Glomerular visceral epithelial cell (primary cell): ENCODE results near the gene METTL21C.

Experiments used
- DNase-seq: peaks from one replicate; pipeline ENCODE4 v3.0.0-alpha.2; 2016; ENCODE audit errors: extremely low spot score

METTL21C gene

GRCh38 chr13:102667023-102667422 is 27.8 kb downstream of the METTL21C start:
- DNase-seq, result no peak

- DNase-seq, result no peak
Observed at GRCh38 chr13:102659168-102659713, 35.6 kb downstream of the METTL21C start.

- peak; percentile 69 for DNase-seq
Observed at GRCh38 chr13:102658660-102659059, 36.2 kb downstream of the METTL21C start.

GRCh38 chr13:102657630-102658029 is 37.2 kb downstream of the METTL21C start:
- no peak for DNase-seq

GRCh38 chr13:102654756-102655155 is 40.1 kb downstream of the METTL21C start:
- no peak for DNase-seq

GRCh38 chr13:102651892-102652291 is 43.0 kb downstream of the METTL21C start:
- DNase-seq, result peak; percentile 59

GRCh38 chr13:102651392-102651791 is 43.5 kb downstream of the METTL21C start:
- no peak for DNase-seq

GRCh38 chr13:102650444-102650843 is 44.4 kb downstream of the METTL21C start:
- DNase-seq, result no peak

GRCh38 chr13:102648046-102648445 is 46.8 kb downstream of the METTL21C start:
- no peak for DNase-seq

- DNase-seq, result no peak
Observed at GRCh38 chr13:102645701-102646100, 49.1 kb downstream of the METTL21C start.

- no peak for DNase-seq
Observed at GRCh38 chr13:102643656-102644055, 51.2 kb downstream of the METTL21C start.

GRCh38 chr13:102642475-102642874 is 52.4 kb downstream of the METTL21C start:
- DNase-seq, result no peak

- DNase-seq, result no peak
Observed at GRCh38 chr13:102642029-102642428, 52.8 kb downstream of the METTL21C start.

GRCh38 chr13:102638741-102639140 is 56.1 kb downstream of the METTL21C start:
- no peak for DNase-seq
